Ammon's horn (tissue), 1 donor: ENCODE data around the gene NDUFC2.
"Not testable (repeated sequence)": the region's sequence is repeated elsewhere in the genome, so short reads cannot be mapped to it uniquely, and the experiment has no call there.

Experiments used
- DNase-seq: peaks from one replicate; pipeline ENCODE4 v3.0.0-alpha.2; 2016; ENCODE audit warnings: low spot score

The NDUFC2 gene

DNA sequence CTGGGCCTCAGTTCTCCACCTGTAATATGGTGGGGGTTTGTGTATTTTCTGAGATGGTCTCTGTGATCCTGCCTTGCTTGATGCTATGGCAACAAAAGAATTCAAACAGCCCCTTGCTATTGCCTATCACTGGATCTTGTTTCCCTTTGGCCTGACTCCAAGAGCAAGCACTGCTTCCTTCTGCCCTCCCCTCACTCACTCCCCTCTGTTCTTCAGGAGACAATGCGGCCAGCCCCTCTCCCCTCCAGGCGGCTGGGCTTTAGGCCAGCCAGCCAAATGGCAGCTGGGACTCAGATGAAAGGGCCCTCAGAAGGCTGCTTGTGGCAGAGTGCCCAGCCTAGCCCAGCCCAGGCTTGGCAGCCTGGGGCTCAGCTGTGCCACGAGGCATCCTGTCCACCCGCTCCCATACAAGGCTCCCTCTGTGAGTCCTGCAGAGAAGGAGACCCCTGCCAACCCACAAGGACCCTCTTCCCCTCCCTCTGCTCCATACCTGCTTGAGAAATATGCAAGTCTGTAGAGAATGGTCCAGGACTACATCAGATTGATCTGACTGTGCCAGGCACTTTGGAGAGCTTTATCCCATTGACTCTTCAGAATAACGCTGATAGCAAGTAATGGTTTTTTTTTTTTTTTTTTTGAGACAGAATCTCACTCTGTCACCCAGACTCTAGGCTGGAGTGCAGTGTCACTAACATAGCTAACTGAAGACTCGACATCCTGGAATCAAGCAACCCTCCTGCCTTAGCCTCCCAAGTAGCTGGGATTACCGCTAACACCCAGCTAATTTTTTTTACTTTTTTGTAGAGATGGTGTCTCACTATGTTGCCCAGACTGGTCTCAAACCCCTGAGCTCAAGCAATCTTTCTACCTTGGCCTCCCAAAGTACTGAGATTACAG, 49.0 kb downstream of the NDUFC2 start:
- peak; percentile 96 for DNase-seq

DNA sequence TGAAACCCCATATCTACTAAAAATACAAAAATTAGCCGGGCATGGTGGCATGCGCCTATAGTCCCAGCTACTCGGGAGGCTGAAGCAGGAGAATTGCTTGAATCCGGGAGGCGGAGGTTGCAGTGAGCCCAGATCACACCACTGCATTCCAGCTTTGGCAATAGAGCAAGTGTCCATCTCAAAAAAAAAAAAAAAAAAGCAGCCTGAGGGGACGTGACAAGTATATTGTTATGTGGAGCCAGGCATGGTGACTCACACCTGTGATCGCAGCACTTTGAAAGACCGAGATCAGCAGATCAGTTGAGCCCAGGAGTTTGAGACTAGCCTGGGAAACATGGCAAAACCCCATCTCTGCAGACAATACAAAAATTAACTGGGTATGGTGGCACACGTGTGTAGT, 51.2 kb downstream of the NDUFC2 start:
- DNase-seq, result not testable (repeated sequence)

DNA sequence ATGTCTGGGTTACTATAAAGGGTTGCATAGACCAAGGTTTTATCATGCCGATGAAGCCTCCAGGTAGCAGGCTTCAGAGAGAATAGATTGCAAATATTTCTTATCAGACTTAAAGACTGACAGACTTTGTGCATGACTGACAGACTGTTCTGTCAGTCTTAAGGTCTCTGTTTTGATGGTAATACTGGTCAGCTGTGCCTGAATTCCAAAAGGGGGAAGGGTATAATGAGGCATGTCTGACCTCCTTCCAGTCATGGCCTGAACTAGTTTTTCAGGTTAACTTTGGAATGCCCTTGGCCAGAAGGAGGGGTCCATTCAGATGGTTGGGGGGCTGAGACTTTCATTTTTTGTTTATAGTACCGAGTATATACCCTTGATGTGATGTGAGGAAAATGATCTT, 51.9 kb downstream of the NDUFC2 start:
- DNase-seq, result no peak

DNA sequence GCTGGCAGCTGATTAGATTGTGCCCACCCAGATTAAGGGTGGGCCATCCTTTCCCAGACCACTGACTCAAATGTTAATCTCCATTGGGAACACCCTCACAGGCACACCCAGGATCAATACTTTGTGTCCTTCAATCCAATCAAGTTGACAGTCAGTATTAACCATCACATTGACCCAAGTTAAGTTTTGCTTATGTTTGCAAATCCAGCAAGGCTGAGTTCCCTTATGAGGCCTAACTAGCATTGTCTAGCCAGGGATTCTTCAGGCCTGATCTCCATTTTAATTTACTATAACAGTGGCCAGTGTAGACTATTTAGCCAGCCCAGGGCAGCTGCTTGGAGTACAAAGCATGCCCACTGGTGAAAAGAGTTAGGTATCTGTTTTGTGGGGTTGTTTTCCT, 54.3 kb downstream of the NDUFC2 start:
- DNase-seq, result no peak

DNA sequence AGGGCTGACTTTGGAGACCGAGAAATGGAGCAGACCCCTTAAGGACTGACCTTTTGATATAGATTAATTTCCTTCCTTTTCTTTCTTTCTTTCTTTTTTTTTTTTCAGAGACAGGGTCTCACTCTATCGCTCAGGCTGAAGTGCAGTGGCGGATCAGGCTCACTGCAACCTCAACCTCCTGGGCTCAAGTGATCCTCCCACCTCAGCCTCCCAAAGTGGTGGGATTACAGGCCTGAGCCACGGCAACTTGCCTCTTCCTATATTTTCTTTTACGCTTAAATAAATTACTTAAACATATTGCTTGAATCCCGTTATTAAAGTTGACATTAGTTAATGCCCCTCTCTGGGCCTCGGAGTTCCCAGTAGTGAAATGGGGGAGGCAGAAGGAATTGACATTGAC, 56.2 kb downstream of the NDUFC2 start:
- no peak for DNase-seq

DNA sequence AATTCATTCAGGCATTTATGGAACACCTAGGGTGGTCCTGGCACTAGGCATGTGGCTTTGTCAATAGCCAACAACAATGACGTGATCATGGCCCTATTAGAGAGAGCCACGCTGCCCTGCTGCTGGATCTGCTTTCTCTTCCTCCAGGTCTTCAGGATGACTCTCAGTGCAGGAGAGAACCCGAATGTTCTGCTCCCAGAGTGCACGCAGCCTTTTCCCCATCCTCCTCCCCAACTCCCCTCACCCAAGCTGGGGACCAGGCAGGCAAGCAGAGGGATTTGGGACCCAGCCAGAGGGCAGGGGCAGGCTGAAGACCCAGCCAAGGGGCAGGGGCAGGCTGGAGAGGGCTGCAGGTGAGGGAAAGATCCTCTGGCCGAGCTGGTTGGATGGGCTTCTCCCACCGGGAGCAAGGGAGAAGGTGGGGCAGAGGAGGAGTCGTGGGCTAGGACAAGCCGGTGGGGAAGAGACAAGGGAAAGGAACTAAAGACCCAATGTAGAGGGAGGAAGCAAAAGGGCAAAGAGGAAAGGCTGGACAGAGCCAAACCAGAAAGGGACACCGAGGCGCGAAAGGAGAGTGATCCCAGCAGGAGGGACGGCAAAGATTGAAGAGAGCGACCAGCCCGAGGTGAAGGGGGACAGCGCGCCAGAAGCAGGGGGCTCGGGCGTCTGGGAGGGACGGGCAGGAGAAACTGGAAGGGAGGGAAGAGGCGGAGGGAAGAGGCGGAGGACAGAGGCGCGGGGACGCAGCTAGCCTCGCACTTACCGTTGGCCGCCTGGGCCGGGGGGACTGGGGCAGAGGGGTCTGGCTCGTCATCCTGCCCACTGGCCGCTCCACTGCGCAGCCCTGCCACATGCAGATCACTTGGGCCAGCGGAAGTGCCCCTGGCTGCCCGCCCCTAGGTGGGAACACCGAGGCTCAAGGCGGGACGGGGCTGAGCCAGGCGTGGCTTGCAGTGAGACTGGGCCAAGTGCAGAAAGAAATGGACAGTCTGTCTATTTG, 57.0 kb downstream of the NDUFC2 start, which contains the start of gene KCTD14:
Gene KCTD14 (minus strand): TSS at position 880 of the 1,000 bp plus-strand sequence. CDS start 27 bp downstream, at position 853.
- no peak for DNase-seq

DNA sequence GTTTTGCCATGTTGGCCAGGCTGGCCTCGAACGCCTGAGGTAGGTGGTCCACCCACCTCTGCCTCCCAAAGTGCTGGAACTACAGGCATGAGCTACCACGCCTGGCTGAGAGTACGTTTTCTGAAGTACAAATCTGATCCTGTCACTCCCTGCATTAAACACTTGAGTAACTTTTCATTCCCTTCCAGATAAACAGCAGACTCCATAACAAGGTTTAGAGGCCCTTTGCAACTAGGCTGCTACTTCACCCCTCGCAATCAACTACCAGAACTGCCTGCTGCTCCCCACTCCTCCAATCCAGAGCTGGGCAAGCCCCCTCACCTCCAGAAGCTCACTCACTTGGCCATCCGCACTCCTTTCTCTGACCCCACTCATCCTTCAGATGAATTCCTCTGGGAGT, 58.1 kb downstream of the NDUFC2 start:
- DNase-seq, result no peak

DNA sequence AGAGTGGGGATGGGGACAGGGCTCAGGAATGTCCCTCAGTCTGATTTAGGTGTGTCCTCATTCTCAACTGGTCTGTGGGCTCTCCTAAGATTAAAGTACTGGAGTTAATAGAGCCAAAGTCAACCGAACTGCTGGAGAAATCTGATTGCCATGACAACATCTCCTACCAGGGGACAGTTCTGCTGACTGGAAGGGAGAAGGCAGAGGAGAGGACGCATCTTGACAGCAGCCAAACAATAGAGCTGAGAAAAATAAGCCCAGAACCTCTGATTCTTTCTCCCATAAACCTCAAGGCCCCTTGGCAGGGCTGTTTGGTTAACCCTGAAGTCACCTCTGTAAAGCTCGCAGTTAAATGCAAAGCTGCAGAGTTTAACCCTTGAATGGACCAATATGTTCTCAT, 59.4 kb downstream of the NDUFC2 start:
- no peak for DNase-seq

DNA sequence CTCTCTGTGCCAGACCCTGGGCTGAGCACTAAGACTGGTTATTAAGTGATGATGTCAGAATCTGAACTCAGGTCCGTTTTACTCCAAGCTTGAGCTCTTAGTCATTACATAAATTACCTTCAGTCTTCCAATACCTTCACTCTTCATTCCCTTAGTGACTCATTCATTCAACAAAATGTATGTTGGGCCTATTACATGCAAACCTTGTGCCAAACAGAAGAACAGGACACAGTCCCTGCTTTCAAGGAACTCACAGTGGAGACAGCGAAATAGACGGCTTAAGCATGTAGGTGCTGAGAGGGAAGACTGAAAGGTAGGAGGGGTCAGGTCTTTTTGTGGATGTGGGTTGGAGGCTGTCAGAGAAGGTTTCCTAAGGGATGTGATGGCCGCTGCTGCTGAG, 59.9 kb downstream of the NDUFC2 start:
- DNase-seq, result no peak
